H1 (cell line): ENCODE measurements around the gene SMARCD1. TPM values are rescaled to one million over a fixed set of nuclear protein-coding genes. Genes with fewer than 3 reads are reported as not detected.

Source experiments
- CTCF ChIA-PET: fragments of 300-600 bp; sonication (Branson Sonifier 250); formaldehyde crosslinking; loops from one replicate; lab custom pipeline; 2021; ENCODE audit not compliant: partially characterized antibody; lab: Charles Lee
- POLR2A ChIA-PET: fragments of 300-600 bp; sonication (Branson Sonifier 250); formaldehyde crosslinking; loops from one replicate; lab custom pipeline; 2021; ENCODE audit warnings: inconsistent platforms; ENCODE audit not compliant: partially characterized antibody; lab: Charles Lee
- DNase-seq, 2 experiments: peaks; one replicate each; pipeline versions ENCODE4 v3.0.0 to v3.0.0-alpha.2; 2010 to 2022; ENCODE audit warnings: low spot score in 2 of 2, low read depth in 1 of 2, mixed read lengths in 1 of 2
- FAIRE-seq: peaks from 2 replicates; lab custom pipeline; 2011; peaks lifted over from hg19 to GRCh38; lab: Jason Lieb, UNC
- H2AFZ ChIP-seq: 2 replicates; pipeline ENCODE4 v1.8.1; 2012; ENCODE audit warnings: low read length, inconsistent platforms
- H2AK5ac ChIP-seq: 2 replicates; pipeline ENCODE4 v1.6.1; 2013; ENCODE audit warnings: low read depth, low read length
- H2BK120ac ChIP-seq: replicated peaks from 2 replicates; pipeline ENCODE3; 2013; ENCODE audit warnings: low read depth, low read length, inconsistent platforms
- H2BK12ac ChIP-seq: 2 replicates; pipeline ENCODE4 v1.6.1; 2013; ENCODE audit warnings: low read depth, low read length
- H2BK15ac ChIP-seq: 2 replicates; pipeline ENCODE4 v1.6.1; 2013; ENCODE audit warnings: low read length
- H2BK20ac ChIP-seq: 2 replicates; pipeline ENCODE4 v1.6.1; 2013; ENCODE audit warnings: low read length
- H2BK5ac ChIP-seq: 2 replicates; pipeline ENCODE4 v1.6.1; 2013; ENCODE audit warnings: low read depth, low read length
- H3K14ac ChIP-seq: 2 replicates; pipeline ENCODE4 v1.6.1; 2013; ENCODE audit warnings: inconsistent platforms; ENCODE audit not compliant: insufficient read length
- H3K18ac ChIP-seq: 2 replicates; pipeline ENCODE4 v1.6.1; 2013; ENCODE audit warnings: low read length; ENCODE audit errors: extremely low read depth
- H3K23ac ChIP-seq: 2 replicates; pipeline ENCODE4 v1.6.1; 2013; ENCODE audit warnings: inconsistent platforms; ENCODE audit not compliant: insufficient read length
- H3K23me2 ChIP-seq: 2 replicates; pipeline ENCODE4 v1.6.1; 2013; ENCODE audit warnings: low read depth, low read length
- H3K27ac ChIP-seq: 2 replicates; pipeline ENCODE4 v1.6.1; 2011; ENCODE audit warnings: low read depth, low read length, inconsistent platforms
- H3K27me3 ChIP-seq, 4 experiments: replicated peaks in 1 of 4; 1 replicate in 1 of 4; 2 replicates in 3 of 4; pipeline versions ENCODE4 v1.6.1 to v1.8.1; 2011 to 2013; ENCODE audit warnings: low read length in 3 of 4, mild to moderate bottlenecking in 3 of 4, inconsistent platforms in 2 of 4, mixed read lengths in 2 of 4, moderate library complexity in 1 of 4; ENCODE audit not compliant: control insufficient read depth in 3 of 4, insufficient read depth in 3 of 4; ENCODE audit errors: extremely low read depth in 1 of 4
- H3K36me3 ChIP-seq, 4 experiments: 2 replicates each; pipeline versions ENCODE4 v1.6.1 to v1.8.1; 2011 to 2013; ENCODE audit warnings: mild to moderate bottlenecking in 4 of 4, low read length in 3 of 4, moderate library complexity in 2 of 4, control low read depth in 1 of 4, inconsistent platforms in 1 of 4; ENCODE audit not compliant: insufficient read depth in 4 of 4, control insufficient read depth in 2 of 4
- H3K4ac ChIP-seq: replicated peaks from 2 replicates; pipeline ENCODE3; 2013; ENCODE audit warnings: low read length, low read depth, mixed read lengths, inconsistent platforms; ENCODE audit not compliant: insufficient read length
- H3K4me1 ChIP-seq, 4 experiments: replicated peaks in 1 of 4; 1 replicate in 1 of 4; 2 replicates in 3 of 4; pipeline versions ENCODE4 v1.6.1 to v1.8.1; 2011 to 2013; ENCODE audit warnings: low read length in 3 of 4, inconsistent platforms in 2 of 4, mixed read lengths in 1 of 4; ENCODE audit not compliant: insufficient read depth in 4 of 4, control insufficient read depth in 3 of 4
- H3K4me2 ChIP-seq, 2 experiments: 2 replicates each; pipeline versions ENCODE4 v1.6.1 to v1.8.1; 2011 to 2013; ENCODE audit warnings: low read depth in 2 of 2, low read length in 2 of 2, control low read depth in 1 of 2, inconsistent platforms in 1 of 2, mild to moderate bottlenecking in 1 of 2; ENCODE audit not compliant: insufficient read depth in 1 of 2
- H3K4me3 ChIP-seq, 4 experiments: fragments of 200-600, 300-600 bp in 1 of 4; sonication (generic), shearing (Covaris generic), sonication (Bioruptor Twin) in 1 of 4; 2 replicates each; pipeline versions ENCODE4 v1.5.1 to v1.8.1; 2011 to 2016; ENCODE audit warnings: low read length in 4 of 4, low read depth in 3 of 4, control low read depth in 2 of 4, inconsistent platforms in 2 of 4, mild to moderate bottlenecking in 2 of 4, mixed read lengths in 1 of 4, moderate library complexity in 1 of 4; ENCODE audit not compliant: insufficient read depth in 2 of 4; ENCODE audit errors: extremely low read depth in 1 of 4
- H3K56ac ChIP-seq: replicated peaks from 2 replicates; pipeline ENCODE3; 2013; ENCODE audit warnings: low read depth, mild to moderate bottlenecking, mixed read lengths, low read length, inconsistent platforms; ENCODE audit not compliant: insufficient read length
- H3K79me1 ChIP-seq: 2 replicates; pipeline ENCODE4 v1.6.1; 2013; ENCODE audit warnings: low read depth, low read length, control low read depth
- H3K79me2 ChIP-seq, 2 experiments: 2 replicates each; pipeline versions ENCODE4 v1.6.1 to v1.8.1; 2012 to 2013; ENCODE audit warnings: low read length in 2 of 2, mild to moderate bottlenecking in 2 of 2, inconsistent platforms in 1 of 2; ENCODE audit not compliant: insufficient read depth in 2 of 2, control insufficient read depth in 1 of 2
- H3K9ac ChIP-seq, 4 experiments: replicated peaks in 1 of 4; 1 replicate in 1 of 4; 2 replicates in 3 of 4; pipeline versions ENCODE4 v1.6.1 to v1.8.1; 2011 to 2013; ENCODE audit warnings: low read depth in 3 of 4, low read length in 3 of 4, control low read depth in 2 of 4, mild to moderate bottlenecking in 2 of 4, moderate library complexity in 2 of 4, inconsistent platforms in 1 of 4; ENCODE audit errors: extremely low read depth in 1 of 4
- H3K9me3 ChIP-seq, 2 experiments: 2 replicates each; pipeline versions ENCODE4 v1.6.1 to v1.8.1; 2012 to 2013; ENCODE audit warnings: mild to moderate bottlenecking in 2 of 2, moderate library complexity in 2 of 2, control low read depth in 1 of 2, inconsistent platforms in 1 of 2, low read depth in 1 of 2, low read length in 1 of 2, mixed read lengths in 1 of 2; ENCODE audit not compliant: insufficient read depth in 2 of 2
- H4K20me1 ChIP-seq, 2 experiments: replicated peaks in 1 of 2; 2 replicates each; pipeline versions ENCODE3 to v1.8.1; 2011 to 2013; ENCODE audit warnings: inconsistent platforms in 2 of 2, low read length in 2 of 2, mild to moderate bottlenecking in 1 of 2; ENCODE audit not compliant: insufficient read depth in 2 of 2, control insufficient read depth in 1 of 2
- H4K5ac ChIP-seq: 2 replicates; pipeline ENCODE4 v1.6.1; 2013; ENCODE audit warnings: low read length, low read depth, mixed read lengths, inconsistent platforms; ENCODE audit not compliant: insufficient read length
- H4K8ac ChIP-seq: 2 replicates; pipeline ENCODE4 v1.8.0; 2013; ENCODE audit warnings: mild to moderate bottlenecking, moderate library complexity, low read length, inconsistent platforms; ENCODE audit not compliant: insufficient read depth; ENCODE audit errors: extremely low read depth
- H4K91ac ChIP-seq: replicated peaks from 2 replicates; pipeline ENCODE3; 2013; ENCODE audit warnings: low read length, mixed read lengths, inconsistent platforms; ENCODE audit not compliant: insufficient read length
- RAD21 ChIP-seq, 2 experiments: IDR thresholded peaks in 1 of 2; conservative IDR thresholded peaks in 1 of 2; 2 replicates each; pipeline ENCODE4 v1.6.1; 2011; ENCODE audit warnings: low read depth in 2 of 2, low read length in 2 of 2, improper control_type of control experiment in 1 of 2, inconsistent platforms in 1 of 2, mild to moderate bottlenecking in 1 of 2, moderate library complexity in 1 of 2
- TEAD4 ChIP-seq: IDR thresholded peaks from 2 replicates; pipeline ENCODE4 v1.6.1; 2012; ENCODE audit warnings: low read depth, low read length, inconsistent platforms, mixed read lengths
- WGBS, 2 experiments: shearing (Covaris generic) in 1 of 2; methylation state at CpG; one replicate each; pipeline versions ENCODE4 v1.1.6 to v1.1.7; 2013 to 2015; ENCODE audit warnings: low lambda C conversion rate in 2 of 2, mixed read lengths in 2 of 2, inconsistent platforms in 1 of 2, low coverage in 1 of 2, missing lambda C conversion rate in 1 of 2; ENCODE audit not compliant: insufficient replicate concordance in 2 of 2, insufficient coverage in 1 of 2, insufficient read length in 1 of 2; ENCODE audit errors: extremely low coverage in 1 of 2, missing lambda C conversion rate in 1 of 2; 5-methylcytosine and 5-hydroxymethylcytosine counted together
- polyA plus RNA-seq, 7 experiments: library from polyadenylated mRNA; depleted of rRNA in 3 of 7; stranded (reverse) in 5 of 7; unstranded in 2 of 7; fragments of >200 nt in 5 of 7; fragments of 200-250 nt in 2 of 7; gene quantifications; 1 replicate in 5 of 7; 2 replicates in 1 of 7; 4 replicates in 1 of 7; pipeline versions ENCODE4 v1.2.1 to v1.2.3, GENCODE V29; 2011 to 2013; ENCODE audit warnings: missing spikeins in 2 of 7, mixed read lengths in 2 of 7
- total RNA-seq: library from RNA; stranded (reverse); fragmentation: NEBNext Ultra II Directional; extraction: Animal tissue kit (Norgen Biotek cat#: 25700); gene quantifications from 2 replicates; pipeline ENCODE4 v1.2.1, GENCODE V29; 2021

Gene SMARCD1
- total and polyA plus RNA-seq, 2 of the 8 experiments (the other 6 are each of a cell fraction or from before 2014, with no cell fraction given): 128 to 130 TPM

DNA sequence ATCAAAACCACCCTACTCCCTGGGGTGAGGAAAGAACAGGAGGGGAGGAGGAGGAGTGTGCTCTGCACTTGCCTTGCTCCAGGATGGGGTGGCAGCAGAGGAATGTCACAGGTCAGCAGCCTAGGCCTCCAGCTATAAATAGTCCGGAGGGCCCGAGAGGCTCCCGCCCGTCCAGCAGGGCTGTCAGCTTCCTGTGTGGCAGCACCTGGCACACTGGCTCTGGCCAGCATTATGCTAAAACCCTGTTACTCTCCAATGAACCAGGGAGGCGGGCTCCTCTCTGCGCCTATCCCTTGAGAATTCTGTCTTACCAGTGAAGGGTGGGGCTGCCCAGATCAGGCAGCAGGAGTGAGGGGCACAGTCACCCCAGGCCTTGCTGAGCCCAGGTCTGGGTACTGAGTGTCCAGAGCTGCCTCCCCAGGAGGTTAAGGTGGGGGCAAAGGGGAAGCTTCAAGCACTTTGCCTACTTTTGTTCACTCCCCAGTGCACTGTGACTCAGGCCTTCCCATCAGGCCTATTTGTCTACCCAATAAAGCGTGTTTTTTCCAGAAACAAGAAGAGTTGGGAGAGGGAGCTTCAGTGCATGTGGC lies 25.7 kb downstream of the SMARCD1 start:
- Histone ChIP-seq H3K79me2 (peaks cover 0 to 13% of the 10 kb centered on the region in 2 experiments; a peak in 2 of 4 replicates), H3K79me1 (no peaks in the 10 kb centered on the region), H3K23ac (no peak overlapping the region), H3K18ac (peak overlapping the region; percentile 68), H2BK20ac (peak overlapping the region; percentile 11; the same call in 1 of the 2 replicates), H4K8ac (no peak overlapping the region), H3K14ac (no peak overlapping the region), H2AFZ (peak overlapping the region; percentile 47), H3K56ac (no peak overlapping the region), H2BK15ac (peak overlapping the region; percentile 72; the same call in 1 of the 2 replicates), H3K36me3 (no peaks in the 10 kb centered on the region), H3K4me3 (peak overlapping the region; percentile 19 to 55 (median 20); a peak in 5 of 8 replicates), H3K9me3 (no peaks in the 10 kb centered on the region), H3K23me2 (peaks cover 8% of the 10 kb centered on the region), H2BK5ac (0 out of 2 replicates have a peak overlapping the region, but pooled peaks have one; percentile 66), H2AK5ac (no peak overlapping the region), H4K91ac (peak overlapping the region; percentile 30), H3K4me1 (peaks cover 10 to 15% (median 12%) of the 10 kb centered on the region in 4 experiments), H3K27ac (no peak overlapping the region), H3K4ac (no peak overlapping the region), H3K9ac (no peak overlapping the region; a peak in 1 of 7 replicates), H4K20me1 (peaks cover 0 to 2% of the 10 kb centered on the region in 2 experiments), H2BK12ac (peak overlapping the region; percentile 88; the same call in 1 of the 2 replicates), H3K4me2 (peak overlapping the region; percentile 68 to 71), H2BK120ac (no peak overlapping the region), H4K5ac (no peak overlapping the region), H3K27me3 (no peaks in the 10 kb centered on the region)
- 83% methylated on average over 7 of the region's 7 CpGs; no CpG with 5 or more reads in 1 of the 2 experiments for WGBS, 2 experiments
- CTCF ChIA-PET: interaction anchor here (0.5 to 32.9 kb wide), 34 partner anchors 8 to 653 kb away, joined by 3 to 625 read pairs (median 4); partner anchors contain the start of genes ATF1, CERS5, GPD1 and LIMA1
- TF ChIP-seq TEAD4 (0 out of 2 replicates have a peak, but pooled peaks have one; percentile 26), RAD21 (IDR thresholded peaks at IDR 0.05 in 1 of 2, conservative IDR thresholded peaks at IDR 0.05 in 1 of 2; ENCODE audit: low read depth in 2 of 2, low read length in 2 of 2) (no peak)
- peak in 1 of 2 experiments; percentile 65 for DNase-seq
- FAIRE-seq: no peak
- POLR2A ChIA-PET: interaction anchor here (0.8 to 27.1 kb wide), 8 partner anchors 15 to 144 kb away, joined by 3 to 457 read pairs (median 6); partner anchors contain the start of genes CERS5, GPD1 and SMARCD1
